ENCODE measurements around the gene N4BP3. TPM values are rescaled to one million over a fixed set of nuclear protein-coding genes. Genes with fewer than 3 reads are reported as not detected.
"Not testable (repeated sequence)": the region's sequence is repeated elsewhere in the genome, so short reads cannot be mapped to it uniquely, and the experiment has no call there.

Gene N4BP3
- total RNA-seq, 1 donor from 2014 or later, result 0.21 TPM

DNA sequence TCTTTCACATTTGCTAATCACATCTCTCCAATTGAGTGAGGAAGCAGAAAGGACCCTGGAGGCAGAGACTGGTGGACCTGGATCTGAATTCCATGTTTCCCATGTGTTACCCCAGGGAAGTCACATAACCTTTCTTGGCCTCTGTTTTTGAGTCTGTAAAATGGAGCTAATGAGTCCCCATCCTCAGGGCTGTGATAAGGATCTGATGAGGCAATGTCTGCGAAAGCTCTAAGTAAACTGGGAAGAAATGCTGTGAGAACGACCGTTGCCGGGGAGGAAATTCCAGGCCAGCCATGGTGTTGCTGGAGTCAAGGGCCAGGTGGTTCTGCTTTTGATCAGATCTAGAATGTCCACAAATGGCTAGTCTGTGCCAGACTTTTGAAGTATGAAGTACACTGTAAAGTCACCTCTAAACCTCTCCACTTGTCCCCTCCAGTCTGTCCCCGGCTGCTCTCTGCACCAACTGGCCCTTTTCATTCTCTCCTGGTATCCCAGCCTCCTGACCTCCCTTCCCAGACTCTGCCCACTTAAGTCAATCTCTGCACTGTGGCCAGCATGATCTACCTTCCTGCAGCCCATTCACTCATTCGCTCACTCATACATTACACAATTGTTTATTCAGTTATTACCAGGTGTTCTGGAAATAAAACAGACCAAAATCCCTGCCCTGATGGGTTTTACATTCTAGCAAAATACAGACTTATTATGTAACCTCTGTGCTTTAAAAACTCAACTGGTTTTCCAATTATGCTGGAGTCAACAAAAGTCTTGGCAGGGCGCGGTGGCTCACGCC, 32.5 kb upstream of the N4BP3 start:
- no peak overlapping the region for H3K27ac ChIP-seq
- H3K4me3 ChIP-seq, result no peak overlapping the region
- H3K36me3 ChIP-seq, result no peaks in the 10 kb centered on the region
- H3K9me3 ChIP-seq, result no peaks in the 10 kb centered on the region
- no peaks in the 10 kb centered on the region for H3K27me3 ChIP-seq
- intact Hi-C loops (cut with DNase I), result no loop called here
- H3K4me1 ChIP-seq, result no peaks in the 10 kb centered on the region
- DNase-seq (ENCODE audit: low spot score in 2 of 2), result no peak
- TF ChIP-seq CTCF (IDR thresholded peaks at IDR 0.05), result no peak

DNA sequence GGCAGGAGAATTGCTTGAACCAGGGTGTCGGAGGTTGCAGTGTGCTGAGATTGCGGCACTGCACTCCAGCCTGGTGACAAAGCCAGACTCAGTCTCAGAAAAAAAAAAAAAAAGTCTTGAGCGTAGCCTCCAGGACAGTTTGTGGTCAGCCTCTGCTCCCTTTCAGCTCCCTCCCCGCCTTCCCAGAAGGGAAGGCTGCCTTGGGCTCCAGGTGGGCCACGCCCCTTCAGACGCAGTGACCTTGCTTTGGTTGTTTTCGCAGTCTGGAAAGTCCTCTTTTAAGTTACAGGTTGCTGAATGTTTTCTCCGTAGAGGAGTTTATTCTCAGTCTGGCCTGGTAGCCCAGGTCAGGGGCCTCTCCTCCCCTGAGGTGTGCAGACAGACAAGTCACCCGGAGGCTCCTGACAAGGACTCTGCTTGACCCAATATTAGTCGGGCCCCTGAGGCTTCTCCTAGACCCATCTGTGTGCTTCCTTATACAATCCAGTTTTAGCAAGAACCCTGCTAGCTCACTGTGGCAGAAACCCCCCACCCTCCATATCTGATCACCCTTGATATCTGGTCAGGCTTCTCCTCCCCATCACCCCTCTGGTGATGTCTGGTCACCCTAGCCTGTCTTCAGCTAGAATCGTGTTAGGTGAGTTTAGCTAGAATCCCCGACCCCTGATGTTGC, 31.6 kb upstream of the N4BP3 start:
- H3K4me1 ChIP-seq, result no peaks in the 10 kb centered on the region
- no peak for DNase-seq (ENCODE audit: low spot score in 2 of 2)
- no peaks in the 10 kb centered on the region for H3K9me3 ChIP-seq
- H3K27ac ChIP-seq, result no peak overlapping the region
- no peaks in the 10 kb centered on the region for H3K36me3 ChIP-seq
- H3K27me3 ChIP-seq, result no peaks in the 10 kb centered on the region
- no peak overlapping the region for H3K4me3 ChIP-seq
- intact Hi-C loops (cut with DNase I), result no loop called here
- no peak for TF ChIP-seq CTCF (IDR thresholded peaks at IDR 0.05)

DNA sequence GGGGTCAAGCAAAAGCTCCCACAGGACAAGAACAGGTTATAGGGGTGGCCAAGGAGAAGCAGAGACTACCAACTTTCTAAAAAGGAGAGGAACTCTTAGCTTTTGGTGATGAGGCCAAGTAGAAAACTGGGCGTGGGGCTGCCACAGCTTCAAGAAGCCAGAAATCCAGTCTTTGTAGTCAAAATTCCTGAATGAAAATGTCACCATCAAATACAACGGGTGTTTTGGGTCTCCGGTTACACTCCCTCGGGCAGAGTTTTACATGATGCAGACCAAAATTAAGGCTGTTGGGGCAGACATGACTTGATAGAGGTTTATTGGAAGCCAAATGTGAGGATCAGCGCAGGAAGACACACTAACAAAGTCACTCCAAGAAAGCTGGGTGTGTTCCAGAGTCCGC, 29.4 kb upstream of the N4BP3 start:
- Histone ChIP-seq H3K4me3 (no peak overlapping the region), H3K27me3 (no peaks in the 10 kb centered on the region), H3K4me1 (no peaks in the 10 kb centered on the region), H3K9me3 (no peaks in the 10 kb centered on the region), H3K27ac (no peak overlapping the region), H3K36me3 (no peaks in the 10 kb centered on the region)
- intact Hi-C loops (cut with DNase I), result no loop called here
- TF ChIP-seq CTCF (IDR thresholded peaks at IDR 0.05), result no peak
- DNase-seq (ENCODE audit: low spot score in 2 of 2), result no peak

- H3K27ac ChIP-seq, result no peak overlapping the region
- H3K4me1 ChIP-seq, result no peaks in the 10 kb centered on the region
- H3K36me3 ChIP-seq, result no peaks in the 10 kb centered on the region
- DNase-seq (ENCODE audit: low spot score in 2 of 2), result no peak
- no peak overlapping the region for H3K4me3 ChIP-seq
- H3K27me3 ChIP-seq, result no peaks in the 10 kb centered on the region
- intact Hi-C loops (cut with DNase I), result no loop called here
- TF ChIP-seq CTCF (IDR thresholded peaks at IDR 0.05), result no peak
- no peaks in the 10 kb centered on the region for H3K9me3 ChIP-seq
These were observed 28.0 kb upstream of the N4BP3 start for GRCh38 chr5:178085316-178085715.

- intact Hi-C loops (cut with DNase I), result no loop called here
- Histone ChIP-seq H3K4me1 (no peaks in the 10 kb centered on the region), H3K36me3 (no peaks in the 10 kb centered on the region), H3K27me3 (no peaks in the 10 kb centered on the region), H3K27ac (no peak overlapping the region), H3K9me3 (no peaks in the 10 kb centered on the region), H3K4me3 (no peak overlapping the region)
- DNase-seq (ENCODE audit: low spot score in 2 of 2), result no peak
- no peak for TF ChIP-seq CTCF (IDR thresholded peaks at IDR 0.05)
These were observed 27.1 kb upstream of the N4BP3 start for GRCh38 chr5:178086266-178086665.

GRCh38 chr5:178087199-178087598, 26.1 kb upstream of the N4BP3 start:
- H3K27ac ChIP-seq; intact Hi-C loops (cut with DNase I); DNase-seq (ENCODE audit: low spot score in 2 of 2); H3K27me3 ChIP-seq; H3K4me1 ChIP-seq; H3K4me3 ChIP-seq; H3K9me3 ChIP-seq; H3K36me3 ChIP-seq: not testable (repeated sequence)
